H9 (cell line): ENCODE measurements around the gene C5orf58. TPM values are rescaled to one million over a fixed set of nuclear protein-coding genes. Genes with fewer than 3 reads are reported as not detected.
A peak's percentile ranks its signal among the peaks of the same experiment; 100 is the strongest.

Source experiments
- DNase-seq: peaks from one replicate; pipeline ENCODE4 v3.0.0-alpha.2; 2017
- H2AFZ ChIP-seq: one replicate; pipeline ENCODE4 v1.6.1; 2013; ENCODE audit warnings: mild to moderate bottlenecking, low read length, control low read depth, moderate library complexity
- H2AK5ac ChIP-seq: 2 replicates; pipeline ENCODE4 v1.6.1; 2013; ENCODE audit warnings: low read length, control low read depth, mixed read lengths; ENCODE audit not compliant: insufficient read length
- H2BK120ac ChIP-seq: one replicate; pipeline ENCODE4 v1.6.1; 2013; ENCODE audit warnings: low read depth, mild to moderate bottlenecking, low read length, control low read depth, inconsistent platforms; ENCODE audit not compliant: poor library complexity, severe bottlenecking
- H2BK12ac ChIP-seq: 2 replicates; pipeline ENCODE4 v1.6.1; 2013; ENCODE audit warnings: low read length, control low read depth, mixed read lengths, low read depth; ENCODE audit not compliant: insufficient read length
- H2BK15ac ChIP-seq: 2 replicates; pipeline ENCODE4 v1.6.1; 2013; ENCODE audit warnings: low read depth, low read length, control low read depth
- H2BK20ac ChIP-seq: one replicate; pipeline ENCODE4 v1.6.1; 2013; ENCODE audit warnings: low read depth, mild to moderate bottlenecking, low read length, control low read depth, inconsistent platforms; ENCODE audit not compliant: poor library complexity, severe bottlenecking
- H2BK5ac ChIP-seq: 2 replicates; pipeline ENCODE4 v1.6.1; 2013; ENCODE audit warnings: low read length, control low read depth, mixed read lengths; ENCODE audit not compliant: insufficient read length
- H3K14ac ChIP-seq: 2 replicates; pipeline ENCODE4 v1.6.1; 2013; ENCODE audit warnings: low read length, control low read depth; ENCODE audit not compliant: insufficient read depth
- H3K18ac ChIP-seq: 2 replicates; pipeline ENCODE4 v1.6.1; 2013; ENCODE audit warnings: low read depth, mild to moderate bottlenecking, mixed read lengths, low read length, control low read depth; ENCODE audit not compliant: insufficient read length
- H3K23ac ChIP-seq: 2 replicates; pipeline ENCODE4 v1.6.1; 2013; ENCODE audit warnings: low read length, control low read depth, mixed read lengths, low read depth; ENCODE audit not compliant: insufficient read length
- H3K23me2 ChIP-seq: 2 replicates; pipeline ENCODE4 v1.6.1; 2013; ENCODE audit warnings: low read depth, mild to moderate bottlenecking, mixed read lengths, low read length, control low read depth; ENCODE audit not compliant: insufficient read length, poor library complexity, severe bottlenecking
- H3K27ac ChIP-seq: 2 replicates; pipeline ENCODE4 v1.5.1; 2013; ENCODE audit warnings: low read length, control low read depth, mixed read lengths, low read depth; ENCODE audit not compliant: insufficient read length
- H3K27me3 ChIP-seq: 2 replicates; pipeline ENCODE4 v1.6.1; 2013; ENCODE audit warnings: low read length, control low read depth, inconsistent platforms; ENCODE audit not compliant: insufficient read depth
- H3K4ac ChIP-seq: 2 replicates; pipeline ENCODE4 v1.6.1; 2013; ENCODE audit warnings: low read depth, mild to moderate bottlenecking, control low read depth, inconsistent platforms, low read length, moderate library complexity
- H3K4me1 ChIP-seq: 2 replicates; pipeline ENCODE4 v1.6.1; 2013; ENCODE audit warnings: low read length, control low read depth, inconsistent platforms; ENCODE audit not compliant: insufficient read depth
- H3K4me2 ChIP-seq: 2 replicates; pipeline ENCODE4 v1.6.1; 2013; ENCODE audit warnings: low read length, control low read depth, mixed read lengths; ENCODE audit not compliant: insufficient read length, insufficient read depth
- H3K56ac ChIP-seq: 2 replicates; pipeline ENCODE4 v1.6.1; 2013; ENCODE audit warnings: low read depth, mild to moderate bottlenecking, mixed read lengths, low read length, control low read depth; ENCODE audit not compliant: insufficient read length
- H3K79me1 ChIP-seq: 2 replicates; pipeline ENCODE4 v1.6.1; 2013; ENCODE audit warnings: low read depth, mild to moderate bottlenecking, moderate library complexity, low read length, control low read depth, inconsistent platforms; ENCODE audit not compliant: insufficient read depth, poor library complexity, severe bottlenecking
- H3K79me2 ChIP-seq: 2 replicates; pipeline ENCODE4 v1.6.1; 2013; ENCODE audit warnings: low read length, control low read depth, inconsistent platforms; ENCODE audit not compliant: insufficient read depth
- H3K9ac ChIP-seq: 2 replicates; pipeline ENCODE4 v1.6.1; 2013; ENCODE audit warnings: low read length, control low read depth, mixed read lengths; ENCODE audit not compliant: insufficient read length; ENCODE audit errors: extremely low read depth
- H3K9me3 ChIP-seq: one replicate; pipeline ENCODE4 v1.6.1; 2013; ENCODE audit warnings: low read depth, low read length, inconsistent platforms; ENCODE audit not compliant: control insufficient read depth
- H3T11ph ChIP-seq: one replicate; pipeline ENCODE4 v1.6.1; 2013; ENCODE audit warnings: mild to moderate bottlenecking, low read length, control low read depth, inconsistent platforms
- H4K20me1 ChIP-seq: one replicate; pipeline ENCODE4 v1.6.1; 2013; ENCODE audit not compliant: control insufficient read depth, insufficient read length, insufficient read depth
- H4K5ac ChIP-seq: 2 replicates; pipeline ENCODE4 v1.6.1; 2013; ENCODE audit warnings: low read depth, mild to moderate bottlenecking, mixed read lengths, low read length, control low read depth; ENCODE audit not compliant: insufficient read length
- H4K8ac ChIP-seq: replicated peaks from 2 replicates; pipeline ENCODE4 v1.6.1; 2013; ENCODE audit warnings: low read length, control low read depth, mixed read lengths, low read depth; ENCODE audit not compliant: insufficient read length
- H4K91ac ChIP-seq: 2 replicates; pipeline ENCODE4 v1.6.1; 2013; ENCODE audit warnings: low read depth, mild to moderate bottlenecking, moderate library complexity, mixed read lengths, low read length, control low read depth; ENCODE audit not compliant: insufficient read length
- H3K27ac Mint-ChIP-seq, 3 experiments: 2 replicates in 2 of 3; 3 replicates in 1 of 3; pipeline ENCODE4 v1.8.0; 2020 to 2021; ENCODE audit warnings: mixed read lengths in 3 of 3, mild to moderate bottlenecking in 1 of 3, moderate library complexity in 1 of 3
- H3K27me3 Mint-ChIP-seq: 2 replicates; pipeline ENCODE4 v1.8.0; 2021; ENCODE audit warnings: low read depth, mild to moderate bottlenecking, moderate library complexity, mixed read lengths
- H3K36me3 Mint-ChIP-seq, 3 experiments: 2 replicates in 2 of 3; 3 replicates in 1 of 3; pipeline ENCODE4 v1.8.0; 2020 to 2021; ENCODE audit warnings: low read depth in 3 of 3, mixed read lengths in 3 of 3; ENCODE audit not compliant: insufficient read depth in 1 of 3
- H3K4me1 Mint-ChIP-seq, 2 experiments: 2 replicates each; pipeline ENCODE4 v1.8.0; 2020; ENCODE audit warnings: mixed read lengths in 2 of 2
- H3K4me3 Mint-ChIP-seq, 2 experiments: 2 replicates in 1 of 2; 3 replicates in 1 of 2; pipeline ENCODE4 v1.8.0; 2020 to 2021; ENCODE audit warnings: mild to moderate bottlenecking in 2 of 2, mixed read lengths in 2 of 2, moderate library complexity in 1 of 2
- H3K9me3 Mint-ChIP-seq, 2 experiments: 2 replicates in 1 of 2; 3 replicates in 1 of 2; pipeline ENCODE4 v1.8.0; 2020; ENCODE audit warnings: mild to moderate bottlenecking in 2 of 2, mixed read lengths in 2 of 2, moderate library complexity in 1 of 2
- CTCF ChIP-seq: fragments of 200-600 bp; sonication (generic); conservative IDR thresholded peaks from 3 replicates; pipeline ENCODE4 v1.8.0; 2021; ENCODE audit warnings: antibody characterized with exemption, mild to moderate bottlenecking
- WGBS: extraction: QIAGEN DNeasy Blood & Tissue Kit; methylation state at CpG from one replicate; pipeline ENCODE4 v1.1.7; 2013; ENCODE audit warnings: missing lambda C conversion rate, low lambda C conversion rate, mixed read lengths; ENCODE audit not compliant: insufficient read length; ENCODE audit errors: extremely low coverage; 5-methylcytosine and 5-hydroxymethylcytosine counted together
- total RNA-seq: library from RNA; stranded (reverse); gene quantifications from 2 replicates; pipeline ENCODE4 v1.2.1, GENCODE V29; 2021

The C5orf58 gene
- total RNA-seq, 1 experiment from 2014 or later = 0.90 TPM

GRCh38 chr5:170270293-170271069 lies 37.7 kb downstream of the C5orf58 start:
- H3K9me3 Mint-ChIP-seq = no peaks in the 10 kb centered on the region
- H4K91ac ChIP-seq = no peak overlapping the region

More at GRCh38 chr5:170270293-170271069, 37.7 kb downstream of the C5orf58 start:
- no peaks in the 10 kb centered on the region; a peak in 1 of 7 replicates for H3K36me3 Mint-ChIP-seq
- no peak overlapping the region for H2BK120ac ChIP-seq
- H3K23me2 ChIP-seq = no peaks in the 10 kb centered on the region
- no peak overlapping the region for H2BK20ac ChIP-seq
- H4K20me1 ChIP-seq = no peaks in the 10 kb centered on the region
- no peaks in the 10 kb centered on the region for H3K79me2 ChIP-seq
- H3K14ac ChIP-seq = no peak overlapping the region
- no peak overlapping the region for H3K4ac ChIP-seq
- H3K9me3 ChIP-seq = no peaks in the 10 kb centered on the region
- no peak overlapping the region for H3K9ac ChIP-seq
- peaks cover 40 to 46% of the 10 kb centered on the region in 2 experiments for H3K4me1 Mint-ChIP-seq
- no peak overlapping the region for H3T11ph ChIP-seq
- no peak overlapping the region for H2BK12ac ChIP-seq
- no peak overlapping the region for H2AFZ ChIP-seq
- no peak overlapping the region for H4K5ac ChIP-seq
- H3K27ac Mint-ChIP-seq = peak overlapping the region in 1 of 3 experiments; percentile 65; a peak in 1 of 7 replicates
- no peak overlapping the region for H2AK5ac ChIP-seq
- H3K27me3 Mint-ChIP-seq = peaks cover 12% of the 10 kb centered on the region
- no peak overlapping the region for H3K4me3 Mint-ChIP-seq
- no peak overlapping the region for H2BK5ac ChIP-seq
- H2BK15ac ChIP-seq = no peak overlapping the region
- no peak overlapping the region for H3K4me2 ChIP-seq
- no peak overlapping the region for H4K8ac ChIP-seq
- H3K56ac ChIP-seq = no peak overlapping the region
- no peak for DNase-seq
- H3K23ac ChIP-seq = no peak overlapping the region
- H3K18ac ChIP-seq = no peak overlapping the region
- WGBS = no CpG with 5 or more reads among the region's 15 CpGs
- no peak for TF ChIP-seq CTCF
- H3K27ac ChIP-seq = no peak overlapping the region
- no peaks in the 10 kb centered on the region for H3K79me1 ChIP-seq
- peaks cover 8% of the 10 kb centered on the region; the same call in 1 of the 2 replicates for H3K4me1 ChIP-seq
- H3K27me3 ChIP-seq = no peaks in the 10 kb centered on the region
